SIG-M5 treated with dmso at 0.1 percent for 504 hours (cell line): Measurements from ENCODE around the gene COA6.
"Not testable (repeated sequence)": the region's sequence is repeated elsewhere in the genome, so short reads cannot be mapped to it uniquely, and the experiment has no call there.

Experiments
- DNase-seq: peaks from one replicate; lab custom pipeline; 2025; ENCODE audit not compliant: unreplicated experiment; lab: John Stamatoyannopoulos, UW

The COA6 gene

GRCh38 chr1:234369033-234369430 is 4.2 kb upstream of the COA6 start:
- no peak for DNase-seq

DNA sequence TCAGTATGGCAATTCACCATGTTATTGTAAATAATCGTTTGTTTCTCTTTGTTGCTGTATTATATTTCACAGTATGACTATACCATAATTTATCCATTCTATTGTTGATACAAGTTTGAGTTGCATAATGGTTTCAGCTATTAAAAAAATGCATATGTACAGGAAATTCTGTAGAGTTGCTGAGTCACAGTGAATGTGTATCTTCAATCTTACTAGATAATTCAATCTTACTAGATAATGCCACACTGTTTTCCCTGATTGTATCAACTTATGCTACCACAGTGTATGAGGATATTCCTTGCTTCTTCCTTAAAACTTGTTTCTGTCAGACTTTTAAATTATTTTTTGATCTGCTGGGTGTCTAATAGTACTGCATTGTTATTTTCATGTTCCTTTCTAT is 3.5 kb upstream of the COA6 start:
- no peak for DNase-seq

DNA sequence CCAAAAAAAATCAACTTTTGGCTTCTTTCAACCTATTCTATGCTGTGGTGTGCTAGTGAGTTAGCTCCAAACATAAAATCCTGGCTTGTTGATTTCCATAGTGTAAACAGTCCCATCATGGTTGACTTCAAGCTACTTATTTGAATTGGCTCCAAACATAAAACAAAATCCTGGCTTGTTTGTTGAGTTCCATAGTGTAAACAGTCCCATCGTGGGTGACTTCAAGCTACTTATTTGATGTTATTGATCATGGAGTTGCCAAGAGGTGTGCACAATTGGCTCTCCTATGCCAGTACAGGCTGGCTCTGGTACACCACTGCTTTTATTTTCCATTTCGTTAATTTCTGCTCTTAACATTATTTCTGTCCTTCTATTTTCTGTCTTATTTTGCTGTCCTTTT is 1.8 kb upstream of the COA6 start:
- DNase-seq, result no peak

DNA sequence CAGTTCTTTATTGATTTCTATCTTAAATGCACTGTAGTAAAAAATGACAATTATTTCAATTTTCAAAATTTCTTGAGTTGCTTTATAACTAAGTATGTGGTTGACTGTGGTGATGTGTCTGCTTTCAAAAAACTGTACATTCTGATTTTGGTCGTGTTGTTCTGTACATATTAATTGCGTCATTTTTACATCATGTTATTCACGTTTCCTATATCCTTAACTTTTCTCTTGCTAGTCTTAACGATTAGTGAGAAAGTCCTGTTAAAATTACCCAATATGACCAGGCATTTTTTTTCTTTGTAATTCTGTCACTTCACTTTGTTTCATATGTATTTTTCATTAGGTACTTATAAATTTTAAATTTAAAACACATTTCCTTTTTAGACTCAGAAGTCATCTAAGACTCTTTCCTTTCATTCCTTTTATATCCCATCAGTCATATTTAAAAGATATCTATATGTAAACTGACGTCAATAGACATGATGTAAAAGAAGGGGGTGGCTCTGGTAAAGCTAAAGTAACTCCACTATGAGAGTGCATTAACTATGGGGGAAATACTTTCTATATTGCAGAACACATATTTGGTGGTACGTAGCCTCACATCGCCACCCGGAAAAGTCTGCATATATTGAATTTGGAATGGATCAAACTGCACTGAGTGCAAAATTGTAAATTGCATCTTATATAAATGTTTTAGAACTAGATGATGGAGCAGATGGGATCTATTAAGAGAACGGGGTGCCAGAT is 1.1 kb upstream of the COA6 start:
- peak; percentile 58 for DNase-seq

GRCh38 chr1:234373959-234374254 is 651 bp downstream of the COA6 start:
- DNase-seq, result no peak

GRCh38 chr1:234375672-234376071 is 2.4 kb downstream of the COA6 start:
- no peak for DNase-seq

GRCh38 chr1:234379591-234380109 is 6.4 kb downstream of the COA6 start:
- DNase-seq, result not testable (repeated sequence)

DNA sequence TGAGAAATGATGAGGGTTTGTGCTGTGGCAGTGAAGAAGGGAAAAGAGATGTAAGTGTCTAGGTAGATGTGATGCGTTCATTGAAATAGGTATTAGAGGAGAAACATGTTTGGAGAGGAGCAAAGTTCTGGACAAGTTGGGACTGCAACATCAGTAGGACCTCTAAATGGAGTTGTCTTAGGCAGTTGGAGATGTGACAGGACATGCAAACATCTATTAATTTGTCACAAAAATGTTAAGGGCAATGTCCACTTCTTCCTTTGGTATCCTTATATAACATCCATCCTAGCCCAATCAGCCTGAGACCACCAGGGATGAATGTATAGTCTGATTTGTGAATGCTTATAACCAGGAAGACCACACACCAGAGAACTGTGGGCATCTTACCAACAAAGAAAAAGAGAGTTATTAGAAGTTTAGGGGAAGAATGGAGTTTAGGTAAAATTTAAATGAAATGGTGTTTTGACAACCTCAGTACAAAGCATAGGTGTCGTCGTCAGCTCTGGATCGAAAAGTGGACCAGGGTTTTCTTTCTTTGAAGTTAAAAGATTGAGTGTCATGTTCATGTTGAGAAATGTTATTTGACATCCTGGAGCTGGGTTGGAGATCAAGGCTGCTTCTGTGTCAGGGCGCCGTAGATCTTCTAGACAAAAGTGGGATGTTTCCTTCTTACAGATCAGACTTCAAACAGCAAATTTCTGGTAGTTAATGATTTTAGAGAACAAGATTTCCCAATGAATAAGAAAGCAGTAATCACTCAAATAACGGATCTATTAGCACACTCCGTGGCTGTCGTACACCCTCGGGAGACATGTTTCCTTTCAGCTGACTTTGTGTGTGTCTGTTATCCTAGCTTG is 8.7 kb downstream of the COA6 start:
- no peak for DNase-seq

DNA sequence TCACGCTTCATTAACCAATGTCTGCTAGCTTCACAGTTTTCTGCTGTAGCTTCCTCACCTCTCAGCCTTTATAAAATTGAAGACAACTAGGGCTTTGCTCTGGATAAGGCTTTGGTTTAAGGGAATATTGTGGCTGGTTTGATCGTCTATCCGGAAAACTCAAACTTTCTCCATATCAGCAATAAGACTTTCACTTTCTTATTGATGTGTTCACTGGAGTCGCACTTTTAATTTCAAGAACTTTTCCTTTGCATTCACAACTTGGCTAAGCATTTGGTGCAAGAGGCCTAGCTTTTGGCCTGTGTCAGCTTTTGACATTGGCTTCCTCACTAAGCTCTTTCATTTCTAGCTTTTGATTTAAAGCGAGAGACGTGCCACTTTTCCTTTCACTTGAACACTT is 12.9 kb downstream of the COA6 start:
- DNase-seq, result no peak

DNA sequence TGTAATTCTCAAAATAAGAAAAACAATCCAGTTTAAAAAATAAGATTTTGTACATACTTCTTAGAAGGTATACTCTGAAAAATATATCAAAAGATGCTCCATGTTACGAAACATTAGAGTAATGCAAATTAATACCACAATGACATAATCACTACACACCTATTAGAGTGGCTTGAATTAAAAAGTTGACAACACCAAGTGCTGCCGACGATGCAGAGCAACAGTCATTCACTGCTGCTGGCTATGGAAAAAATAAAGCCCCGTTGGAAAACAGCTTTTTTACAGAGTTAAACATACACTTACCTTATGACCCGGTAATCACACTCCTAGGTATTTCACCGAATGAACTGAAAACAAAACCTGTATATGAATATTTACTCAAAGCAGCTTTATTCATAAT is 14.8 kb downstream of the COA6 start:
- no peak for DNase-seq

DNA sequence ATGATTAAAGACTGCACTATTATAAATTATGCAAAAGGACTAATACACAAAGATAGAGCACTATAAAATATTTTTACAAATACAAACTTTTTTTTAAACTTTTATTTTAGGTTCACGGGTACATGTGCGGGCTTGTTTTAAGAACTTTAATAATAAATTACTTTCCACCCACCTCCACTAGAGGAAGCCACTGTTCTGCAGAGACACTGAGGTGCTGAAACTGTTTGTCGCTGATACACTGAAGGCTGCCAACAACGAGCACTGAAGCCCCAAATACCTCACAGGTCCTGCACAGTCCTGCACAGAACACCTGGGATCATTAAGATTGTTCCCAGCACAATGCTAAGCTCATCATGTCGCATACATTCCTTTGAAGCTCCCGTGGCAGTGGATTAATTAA is 19.9 kb downstream of the COA6 start:
- DNase-seq, result no peak

DNA sequence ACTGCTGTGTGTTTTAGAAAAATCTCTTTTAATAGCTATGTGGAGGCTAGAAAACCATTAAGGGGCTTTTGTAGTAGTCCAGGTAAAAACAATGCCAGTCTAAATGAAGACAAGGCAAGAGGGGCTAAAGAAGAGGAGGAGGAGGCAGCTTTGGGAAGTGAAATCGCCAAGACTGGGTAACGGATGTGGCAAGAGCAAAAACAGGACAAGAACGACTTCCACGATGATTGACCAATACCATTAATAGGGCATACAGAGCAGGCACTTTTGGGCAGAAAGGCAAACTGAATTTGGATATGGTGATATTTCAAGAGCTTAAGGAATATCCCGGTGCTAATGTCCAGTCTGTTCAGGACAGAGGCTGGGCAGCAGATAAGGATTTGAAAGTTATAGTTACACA is 22.0 kb downstream of the COA6 start:
- peak; percentile 58 for DNase-seq

DNA sequence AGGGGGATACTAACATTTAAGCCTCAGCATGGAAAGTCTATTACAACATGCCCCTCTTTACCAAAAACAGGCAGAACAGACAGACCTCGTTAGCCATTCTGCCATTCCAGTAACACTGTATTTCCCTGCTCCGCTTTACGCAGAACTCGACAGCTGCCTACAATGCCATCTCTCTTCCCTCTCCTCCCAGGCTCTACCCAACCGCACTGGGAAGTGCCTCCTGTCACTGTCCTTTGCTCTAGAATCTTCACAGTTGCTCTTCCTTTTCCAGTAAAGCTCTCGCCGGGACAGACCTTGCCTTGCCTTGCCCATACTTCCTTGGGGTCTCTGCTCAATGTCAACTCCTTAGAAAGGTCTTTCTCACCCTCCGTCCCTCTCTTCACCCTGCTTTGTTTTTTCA is 22.8 kb downstream of the COA6 start:
- DNase-seq, result no peak

DNA sequence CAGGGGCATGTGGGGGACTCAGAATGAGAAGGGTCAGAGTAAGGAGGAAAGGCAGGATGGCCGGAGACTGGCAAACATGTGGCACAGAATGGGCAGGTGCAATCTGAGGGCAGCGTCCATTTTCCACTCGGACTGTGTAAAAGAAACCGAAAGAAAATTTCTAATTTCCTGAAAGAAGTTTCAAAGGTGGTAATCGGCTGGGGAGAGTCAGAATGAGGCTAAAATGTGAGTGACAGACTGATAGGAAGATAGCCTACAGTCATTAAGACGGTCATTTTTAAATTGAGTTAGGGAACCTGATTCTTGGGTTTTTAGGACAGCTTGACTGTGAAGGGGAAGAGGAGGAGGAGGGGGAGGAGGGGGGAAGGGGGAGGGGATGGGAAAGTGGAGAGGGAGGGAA is 23.6 kb downstream of the COA6 start:
- DNase-seq, result no peak

- no peak for DNase-seq
Measured at GRCh38 chr1:234397732-234398131, 24.5 kb downstream of the COA6 start.

- DNase-seq, result peak; percentile 79
Measured at GRCh38 chr1:234398849-234399381, 25.7 kb downstream of the COA6 start.

DNA sequence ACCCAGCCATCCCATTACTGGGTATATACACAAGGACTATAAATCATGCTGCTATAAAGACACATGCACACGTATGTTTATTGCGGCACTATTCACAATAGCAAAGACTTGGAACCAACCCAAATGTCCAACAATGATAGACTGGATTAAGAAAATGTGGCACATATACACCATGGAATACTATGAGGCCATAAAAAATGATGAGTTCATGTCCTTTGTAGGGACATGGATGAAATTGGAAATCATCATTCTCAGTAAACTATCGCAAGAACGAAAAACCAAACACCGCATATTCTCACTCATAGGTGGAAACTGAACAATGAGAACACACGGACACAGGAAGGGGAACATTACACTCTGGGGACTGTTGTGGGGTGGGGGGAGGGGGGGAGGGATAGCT is 26.3 kb downstream of the COA6 start:
- DNase-seq, result not testable (repeated sequence)

DNA sequence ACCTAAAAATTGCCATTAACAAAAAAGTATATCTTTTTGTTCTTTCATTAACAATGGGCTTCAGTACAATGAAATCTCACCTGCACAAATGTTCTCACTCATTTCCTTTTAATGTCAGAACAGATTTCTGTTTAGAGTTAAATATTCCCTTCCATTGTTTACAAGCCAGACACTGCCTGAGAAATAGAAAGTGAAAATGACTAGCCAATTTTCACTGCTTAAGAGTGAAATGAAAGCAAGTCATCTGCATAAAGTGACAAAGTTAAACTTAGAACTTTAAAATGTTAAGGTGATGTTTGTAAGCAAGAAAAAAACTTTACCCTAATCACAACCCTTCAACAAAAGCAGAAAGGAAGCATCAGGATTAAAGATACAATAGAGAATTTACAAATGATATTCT is 27.5 kb downstream of the COA6 start:
- no peak for DNase-seq

GRCh38 chr1:234401658-234402057 is 28.4 kb downstream of the COA6 start:
- no peak for DNase-seq

DNA sequence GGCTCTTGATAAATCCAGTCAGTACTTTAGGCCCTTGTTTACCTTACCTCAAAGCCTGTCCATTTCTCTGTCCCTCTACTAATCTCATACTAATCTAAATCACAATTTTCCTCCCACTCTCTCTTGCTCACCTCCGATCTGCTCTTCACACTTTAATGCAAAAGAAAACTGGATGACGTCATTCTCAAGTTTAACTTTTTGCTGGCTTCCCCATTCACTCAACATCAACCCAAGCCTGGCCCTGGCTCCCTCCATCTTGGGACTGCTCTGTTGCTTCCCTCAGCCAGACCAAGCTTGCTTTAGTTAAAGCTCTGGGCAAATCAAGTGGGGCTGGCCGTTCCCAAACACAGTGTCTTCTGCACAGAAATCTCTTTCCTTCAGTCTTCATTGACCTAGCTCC is 29.7 kb downstream of the COA6 start:
- no peak for DNase-seq

GRCh38 chr1:234405676-234406075 is 32.4 kb downstream of the COA6 start:
- no peak for DNase-seq

GRCh38 chr1:234406871-234407270 is 33.6 kb downstream of the COA6 start:
- DNase-seq, result no peak
